Upper lobe of left lung (tissue), 6 donors: ENCODE measurements around the gene RTL1. TPM values are rescaled to one million over a fixed set of nuclear protein-coding genes. Genes with fewer than 3 reads are reported as not detected.

Experiments used
- ATAC-seq, 2 donors: fragments of 200-7000 bp; cut with Tn5 transposase; one replicate each; pipeline ENCODE4 v1.9.1; 2022; ENCODE audit warnings: mild to moderate bottlenecking in 2 of 2, moderate library complexity in 2 of 2; ENCODE audit not compliant: low FRiP score in 2 of 2
- DNase-seq, 2 donors: peaks; one replicate each; pipeline ENCODE4 v3.0.0-alpha.2; 2019 to 2020
- H3K27ac ChIP-seq, 4 donors: fragments of 200-600 bp; sonication (generic); one replicate each; pipeline ENCODE4 v1.5.1; 2016 to 2019
- H3K27me3 ChIP-seq, 4 donors: fragments of 200-600 bp; sonication (generic); one replicate each; pipeline ENCODE4 v1.5.1; 2017 to 2019
- H3K36me3 ChIP-seq, 4 donors: fragments of 200-600 bp; sonication (generic); one replicate each; pipeline ENCODE4 v1.5.1; 2016 to 2019
- H3K4me1 ChIP-seq, 4 donors: fragments of 200-600 bp; sonication (generic); one replicate each; pipeline ENCODE4 v1.5.1; 2018 to 2019
- H3K4me3 ChIP-seq, 4 donors: fragments of 200-600 bp; sonication (generic); one replicate each; pipeline ENCODE4 v1.5.1; 2017 to 2019; ENCODE audit warnings: mild to moderate bottlenecking in 2 of 4, moderate library complexity in 1 of 4
- H3K9me3 ChIP-seq, 4 donors: fragments of 200-600 bp; sonication (generic); one replicate each; pipeline ENCODE4 v1.5.1; 2018 to 2019
- CTCF ChIP-seq, 6 experiments: fragments of 450-650 bp in 4 of 6; fragments of 200-600 bp in 2 of 6; sonication (generic) in 2 of 6; IDR thresholded peaks; one replicate each; pipeline ENCODE4 v1.5.1; 2016 to 2019; ENCODE audit warnings: antibody characterized with exemption in 6 of 6
- EP300 ChIP-seq, 4 donors: sonication (generic); formaldehyde crosslinking; IDR thresholded peaks; one replicate each; pipeline ENCODE4 v1.5.1; 2017; ENCODE audit warnings: antibody characterized with exemption in 4 of 4, control low read depth in 2 of 4
- POLR2A ChIP-seq, 4 donors: fragments of 450-650 bp; IDR thresholded peaks; one replicate each; pipeline ENCODE4 v1.5.1; 2016 to 2017; ENCODE audit warnings: antibody characterized with exemption in 4 of 4, mild to moderate bottlenecking in 2 of 4
- POLR2AphosphoS5 ChIP-seq, 2 donors: sonication (generic); formaldehyde crosslinking; IDR thresholded peaks; one replicate each; pipeline ENCODE4 v1.5.1; 2017; ENCODE audit warnings: antibody characterized with exemption in 2 of 2
- WGBS, 2 donors: methylation state at CpG; one replicate each; pipeline ENCODE4 v1.1.5; 2017 to 2018; 5-methylcytosine and 5-hydroxymethylcytosine counted together
- total RNA-seq, 6 donors: library from RNA; depleted of rRNA in 4 of 6; stranded (reverse); fragments of >200 nt in 4 of 6; gene quantifications; one replicate each; pipeline versions ENCODE4 v1.1.0 to v1.2.1, GENCODE V29; 2016 to 2021
- donor health status: DM: no; HTN: no; CAD: no; lungs with moderate emphysema.
- donor health status: DM: no; HTN: yes; CAD: no; lungs with severe emphysema.

RTL1 gene
- total RNA-seq = not detected

- H3K9me3 ChIP-seq = no peaks in the 10 kb centered on the region
- peaks cover 0 to 20% (median 4%) of the 10 kb centered on the region in 4 donors for H3K27me3 ChIP-seq
- no peak within 1 kb of the TSS for H3K4me3 ChIP-seq
- TF ChIP-seq CTCF (IDR thresholded peaks at IDR 0.05) = no peak
- TF ChIP-seq POLR2A (IDR thresholded peaks at IDR 0.05) = no peak
- TF ChIP-seq POLR2AphosphoS5 (IDR thresholded peaks at IDR 0.05) = no peak
- TF ChIP-seq EP300 (IDR thresholded peaks at IDR 0.05) = no peak
- WGBS, 2 donors = 74 to 76% methylated on average over 12 of the region's 12 CpGs
- peaks cover 10 to 22% (median 11%) of the 10 kb centered on the region in 4 donors for H3K4me1 ChIP-seq
- no peak within 1 kb of the TSS for H3K27ac ChIP-seq
- no peak for ATAC-seq
- no peak for DNase-seq
- no peaks in the 10 kb centered on the region for H3K36me3 ChIP-seq
Observed at GRCh38 chr14:100903672-100904185, at the start of gene RTL1. TSS of gene RTL1 (minus strand) at chr14:100903722. CDS start at chr14:100884788, 18,934 bp downstream.

- DNase-seq (no peak), ATAC-seq (no peak)
- no peaks in the 10 kb centered on the region for H3K27me3 ChIP-seq
- H3K4me1 ChIP-seq = no peaks in the 10 kb centered on the region
- H3K27ac ChIP-seq = no peak overlapping the region
- no peak overlapping the region for H3K4me3 ChIP-seq
- H3K36me3 ChIP-seq = no peaks in the 10 kb centered on the region
- TF ChIP-seq POLR2AphosphoS5 (IDR thresholded peaks at IDR 0.05) = no peak
- no peak for TF ChIP-seq EP300 (IDR thresholded peaks at IDR 0.05)
- TF ChIP-seq POLR2A (IDR thresholded peaks at IDR 0.05) = no peak
- TF ChIP-seq CTCF (IDR thresholded peaks at IDR 0.05) = no peak
- WGBS, 2 donors = 86 to 88% methylated on average over 3 of the region's 3 CpGs
- H3K9me3 ChIP-seq = no peaks in the 10 kb centered on the region
Observed at GRCh38 chr14:100950024-100950423, 46.5 kb upstream of the RTL1 start.

GRCh38 chr14:100944052-100944451 is 40.5 kb upstream of the RTL1 start:
- no peak for DNase-seq
- TF ChIP-seq EP300 (IDR thresholded peaks at IDR 0.05) (no peak), POLR2A (IDR thresholded peaks at IDR 0.05) (no peak), POLR2AphosphoS5 (IDR thresholded peaks at IDR 0.05) (no peak), CTCF (IDR thresholded peaks at IDR 0.05) (no peak)
- Histone ChIP-seq H3K36me3 (no peaks in the 10 kb centered on the region), H3K27ac (no peak overlapping the region), H3K4me1 (no peaks in the 10 kb centered on the region), H3K9me3 (no peaks in the 10 kb centered on the region), H3K4me3 (no peak overlapping the region), H3K27me3 (no peaks in the 10 kb centered on the region)
- 73 to 82% methylated on average over 2 of the region's 2 CpGs for WGBS, 2 donors
- no peak for ATAC-seq

GRCh38 chr14:100930270-100930669 is 26.7 kb upstream of the RTL1 start:
- no peak for TF ChIP-seq CTCF (IDR thresholded peaks at IDR 0.05)
- no peak for TF ChIP-seq POLR2AphosphoS5 (IDR thresholded peaks at IDR 0.05)
- no peak for TF ChIP-seq POLR2A (IDR thresholded peaks at IDR 0.05)
- no peak for TF ChIP-seq EP300 (IDR thresholded peaks at IDR 0.05)
- DNase-seq (no peak), ATAC-seq (no peak)
- H3K4me1 ChIP-seq = no peaks in the 10 kb centered on the region
- H3K9me3 ChIP-seq = peaks cover 0 to 5% (median 2%) of the 10 kb centered on the region in 4 donors
- no peak overlapping the region for H3K27ac ChIP-seq
- WGBS, 2 donors = 87 to 90% methylated on average over 2 of the region's 2 CpGs
- H3K36me3 ChIP-seq = no peaks in the 10 kb centered on the region
- no peaks in the 10 kb centered on the region for H3K27me3 ChIP-seq
- no peak overlapping the region for H3K4me3 ChIP-seq

GRCh38 chr14:100915560-100915959 is 12.0 kb upstream of the RTL1 start:
- TF ChIP-seq POLR2AphosphoS5 (IDR thresholded peaks at IDR 0.05) (no peak), CTCF (IDR thresholded peaks at IDR 0.05) (no peak), POLR2A (IDR thresholded peaks at IDR 0.05) (no peak), EP300 (IDR thresholded peaks at IDR 0.05) (no peak)
- DNase-seq = no peak
- 59 to 61% methylated on average over 2 of the region's 2 CpGs for WGBS, 2 donors

More at GRCh38 chr14:100915560-100915959, 12.0 kb upstream of the RTL1 start:
- H3K27ac ChIP-seq = no peak overlapping the region
- no peaks in the 10 kb centered on the region for H3K36me3 ChIP-seq
- no peaks in the 10 kb centered on the region for H3K27me3 ChIP-seq
- no peaks in the 10 kb centered on the region for H3K9me3 ChIP-seq
- no peaks in the 10 kb centered on the region for H3K4me1 ChIP-seq
- no peak overlapping the region for H3K4me3 ChIP-seq
- no peak for ATAC-seq
